GM12878 (cell line): ENCODE data around the gene HOATZ. TPM values are rescaled to one million over a fixed set of nuclear protein-coding genes. Genes with fewer than 3 reads are reported as not detected.

ENCODE experiments used
- ATAC-seq: fragments of 200-7000 bp; cut with Tn5 transposase; 3 replicates; pipeline ENCODE4 v1.9.1; 2020; ENCODE audit warnings: mild to moderate bottlenecking, moderate library complexity
- BruUV-seq: library from RNA; stranded (reverse); fragments of 400-500 nt; replicated peaks from 2 replicates; lab custom pipeline; 2021; lab: Mats Ljungman, UMichigan
- CTCF ChIA-PET: fragments of 300-600 bp; sonication (Branson Sonifier 250); formaldehyde crosslinking; extraction: SDS; loops from one replicate; lab custom pipeline; 2021; ENCODE audit warnings: inconsistent platforms; lab: Yijun Ruan, JAX
- POLR2A ChIA-PET: fragments of 350-600 bp; formaldehyde crosslinking; extraction: SDS; loops from one replicate; lab custom pipeline; 2021; ENCODE audit warnings: inconsistent platforms; lab: Charles Lee
- RAD21 ChIA-PET: fragments of 300-600 bp; sonication (Branson Sonifier 250); formaldehyde crosslinking; loops from one replicate; lab custom pipeline; 2023; ENCODE audit warnings: antibody characterized with exemption; ENCODE audit not compliant: unreplicated experiment; lab: Charles Lee
- SMC1A ChIA-PET: fragments of 300-600 bp; sonication (Branson Sonifier 250); formaldehyde crosslinking; loops from one replicate; lab custom pipeline; 2023; ENCODE audit not compliant: unreplicated experiment, uncharacterized antibody; lab: Charles Lee
- DNase-seq: peaks from one replicate; pipeline ENCODE4 v3.0.0-alpha.2; 2011; ENCODE audit warnings: low read depth, low spot score
- FAIRE-seq: peaks from 3 replicates; lab custom pipeline; 2011; peaks lifted over from hg19 to GRCh38; lab: Jason Lieb, UNC
- H2AFZ ChIP-seq: 2 replicates; pipeline ENCODE4 v1.6.0; 2011; ENCODE audit warnings: low read depth, low read length, control low read depth; ENCODE audit not compliant: control insufficient read depth
- H3K27ac ChIP-seq: 2 replicates; pipeline ENCODE4 v1.5.1; 2011; ENCODE audit warnings: control low read depth; ENCODE audit not compliant: control insufficient read depth, insufficient read depth
- H3K27me3 ChIP-seq, 2 experiments: replicated peaks in 1 of 2; 2 replicates each; pipeline versions ENCODE4 v1.6.0 to v1.6.1; 2011; ENCODE audit warnings: low read length in 1 of 2; ENCODE audit not compliant: control insufficient read depth in 2 of 2, insufficient read depth in 2 of 2
- H3K36me3 ChIP-seq, 2 experiments: 2 replicates each; pipeline ENCODE4 v1.5.1; 2011; ENCODE audit warnings: low read length in 1 of 2; ENCODE audit not compliant: control insufficient read depth in 2 of 2, insufficient read depth in 2 of 2
- H3K4me1 ChIP-seq: 2 replicates; pipeline ENCODE4 v1.6.1; 2011; ENCODE audit warnings: mild to moderate bottlenecking, low read length, moderate library complexity, mixed read lengths; ENCODE audit not compliant: control insufficient read depth, insufficient read depth
- H3K4me2 ChIP-seq: 2 replicates; pipeline ENCODE4 v1.6.0; 2011; ENCODE audit warnings: control low read depth; ENCODE audit not compliant: control insufficient read depth, insufficient read depth
- H3K4me3 ChIP-seq: fragments of 200-600 bp; sonication (generic); 2 replicates; pipeline ENCODE4 v1.5.1; 2016
- H3K79me2 ChIP-seq: 2 replicates; pipeline ENCODE4 v1.6.0; 2011; ENCODE audit warnings: low read length; ENCODE audit not compliant: control insufficient read depth, insufficient read depth
- H3K9ac ChIP-seq: 2 replicates; pipeline ENCODE4 v1.8.0; 2011; ENCODE audit warnings: low read length, control low read depth, mixed read lengths; ENCODE audit not compliant: control insufficient read depth, insufficient read depth
- H3K9me3 ChIP-seq: replicated peaks from 3 replicates; pipeline ENCODE4 v1.5.1; 2011; ENCODE audit warnings: mild to moderate bottlenecking, low read length; ENCODE audit not compliant: control insufficient read depth, insufficient read depth
- H4K20me1 ChIP-seq: 2 replicates; pipeline ENCODE4 v1.6.0; 2011; ENCODE audit not compliant: control insufficient read depth, insufficient read depth
- ATF2 ChIP-seq: IDR thresholded peaks from 2 replicates; pipeline ENCODE4 v1.6.1; 2012; ENCODE audit warnings: low read length, inconsistent platforms
- ATF3 ChIP-seq: IDR thresholded peaks from 2 replicates; pipeline ENCODE4 v1.6.1; 2011; ENCODE audit warnings: low read depth, mild to moderate bottlenecking, low read length, moderate library complexity, borderline replicate concordance; ENCODE audit errors: extremely low read depth
- MEF2A ChIP-seq: IDR thresholded peaks from 2 replicates; pipeline ENCODE4 v1.6.1; 2011; ENCODE audit warnings: low read depth, mild to moderate bottlenecking, low read length, moderate library complexity; ENCODE audit not compliant: insufficient read depth
- ZNF207 ChIP-seq: fragments of 450-650 bp; IDR thresholded peaks from 2 replicates; pipeline ENCODE4 v1.6.1; 2014; ENCODE audit warnings: antibody characterized with exemption, mild to moderate bottlenecking, borderline replicate concordance
- WGBS: methylation state at CpG from one replicate; pipeline ENCODE4 v1.1.6; 2016; ENCODE audit warnings: low lambda C conversion rate; ENCODE audit not compliant: insufficient replicate concordance, insufficient coverage; ENCODE audit errors: missing lambda C conversion rate; 5-methylcytosine and 5-hydroxymethylcytosine counted together
- in situ Hi-C: fragments of 300-500 bp; cut with MboI; formaldehyde crosslinking; loops from 9 replicates; pipeline ENCODE4 v1.14.3; 2018; ENCODE audit warnings: mixed read lengths
- intact Hi-C: fragments of 100-400 bp; cut with micrococcal nuclease; formaldehyde crosslinking; loops from one replicate; pipeline ENCODE4 v1.14.2; 2022; ENCODE audit not compliant: unreplicated experiment
- polyA plus RNA-seq, 11 experiments: library from polyadenylated mRNA; depleted of rRNA in 4 of 11; unstranded in 6 of 11; stranded (reverse) in 5 of 11; fragments of >200 nt; fragmentation: Nextera tagmentation in 4 of 11; fragmentation: Illumina TruSeq in 1 of 11; extraction: Ambion mirVana in 4 of 11; extraction: Trizol in 1 of 11; gene quantifications; 1 replicate in 1 of 11; 2 replicates in 10 of 11; pipeline versions ENCODE4 v1.2.1 to v1.2.3, GENCODE V29; 2011 to 2016; ENCODE audit warnings: inconsistent platforms in 2 of 11, missing spikeins in 2 of 11, low read depth in 1 of 11
- total RNA-seq, 4 experiments: library from RNA; depleted of rRNA in 3 of 4; stranded (reverse); fragments of >200 nt in 3 of 4; fragmentation: Illumina TruSeq in 1 of 4; extraction: Trizol in 1 of 4; gene quantifications; 2 replicates each; pipeline versions ENCODE4 v1.2.1 to v1.2.3, GENCODE V29; 2013 to 2021

HOATZ gene
- total and polyA plus RNA-seq, 10 of the 15 experiments (the other 5 are each of a cell fraction or from before 2014, with no cell fraction given) = 0.28 TPM; not detected in 9

- CTCF ChIA-PET = no interaction called here
- intact Hi-C loops = no loop called here
- no peak overlapping the region for H3K4me3 ChIP-seq
- H3K79me2 ChIP-seq = no peaks in the 10 kb centered on the region
- H3K27me3 ChIP-seq = peaks cover 7 to 34% of the 10 kb centered on the region in 2 experiments
- no peak overlapping the region for H3K4me2 ChIP-seq
- no peak for DNase-seq
- H4K20me1 ChIP-seq = no peaks in the 10 kb centered on the region; the same call in 1 of the 2 replicates
- H3K36me3 ChIP-seq = no peaks in the 10 kb centered on the region
- WGBS = 56% methylated on average over 16 of the region's 22 CpGs
- BruUV-seq = no TSS peak
- SMC1A ChIA-PET = interaction anchor here (1.1 kb wide), 1 partner anchor 23 kb away, joined by 3 read pairs; no protein-coding TSS in a partner anchor
- H3K9ac ChIP-seq = no peak overlapping the region
- no peak for TF ChIP-seq ATF2
- TF ChIP-seq ZNF207 = no peak
- TF ChIP-seq MEF2A = no peak
- TF ChIP-seq ATF3 = no peak
- in situ Hi-C loops = no loop called here
- peaks cover 3% of the 10 kb centered on the region; the same call in 1 of the 2 replicates for H3K4me1 ChIP-seq
- no peak for FAIRE-seq
- H3K27ac ChIP-seq = no peak overlapping the region
- ATAC-seq = no peak
- no peak overlapping the region for H2AFZ ChIP-seq
- no peaks in the 10 kb centered on the region; the same call in 2 of the 3 replicates for H3K9me3 ChIP-seq
- POLR2A ChIA-PET = no interaction called here
- RAD21 ChIA-PET = no interaction called here
Observed at GRCh38 chr11:111540937-111541253, 26.3 kb downstream of the HOATZ start.
